ENCODE results near the gene SPTBN1.

Gene SPTBN1

DNA sequence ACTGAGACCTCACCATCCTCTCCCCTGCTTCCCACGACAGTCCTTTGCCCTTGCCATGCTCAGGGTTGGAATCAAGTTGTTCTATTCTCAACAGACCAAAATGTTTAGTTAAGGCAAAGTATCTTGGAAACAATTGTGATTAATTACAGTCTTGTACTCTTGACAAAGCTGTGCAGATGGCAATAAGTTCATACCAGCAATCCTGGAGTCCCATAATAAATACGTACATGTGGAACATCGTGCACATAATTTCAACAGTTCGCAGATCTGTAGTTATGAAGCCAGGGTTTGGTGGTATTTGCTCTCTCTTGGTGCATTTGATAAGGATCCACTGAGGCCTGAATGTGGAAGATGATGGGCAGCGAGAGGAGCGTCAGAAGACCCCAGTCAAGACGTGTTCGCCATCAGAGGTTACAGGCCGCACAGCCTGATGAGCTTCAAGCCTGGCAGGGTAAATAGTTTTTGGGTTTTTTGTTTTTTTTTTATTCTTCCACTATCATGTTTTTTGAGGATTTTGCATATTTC is 214.4 kb downstream of the SPTBN1 start:
- Histone ChIP-seq H3K36me3 (ENCODE audit: control insufficient read depth, insufficient read depth, low read length) (peaks cover 56% of the 10 kb centered on the region), H3K27me3 (ENCODE audit: control insufficient read depth, insufficient read depth, low read length) (no peaks in the 10 kb centered on the region), H3K9me3 (ENCODE audit: control insufficient read depth, insufficient read depth, low read depth, low read length) (no peaks in the 10 kb centered on the region), H3K4me3 (ENCODE audit: low read depth, low read length) (no peak overlapping the region), H3K9ac (ENCODE audit: low read length) (no peak overlapping the region), H3K27ac (ENCODE audit: low read depth, low read length) (no peak overlapping the region), H3K4me1 (ENCODE audit: control insufficient read depth, insufficient read depth, low read length) (peaks cover 13% of the 10 kb centered on the region)

DNA sequence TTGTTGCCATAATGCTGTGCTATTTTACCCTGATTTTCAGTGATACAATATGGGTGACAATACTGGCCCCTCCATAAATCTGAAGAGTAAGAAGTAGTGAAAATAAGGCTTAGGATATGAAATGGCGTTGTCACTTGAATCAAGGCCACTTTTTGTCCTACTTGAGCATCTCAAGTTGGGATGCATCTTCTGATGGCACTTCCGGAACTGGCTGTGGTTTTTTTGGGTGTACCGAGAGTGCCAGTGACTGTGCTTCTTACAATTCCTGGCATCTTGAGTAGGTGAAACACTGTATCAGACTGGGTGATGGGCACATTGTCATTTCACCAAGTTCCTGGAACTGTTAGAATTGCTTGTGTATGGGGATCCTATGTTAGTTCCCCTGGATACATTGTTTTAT is 214.9 kb downstream of the SPTBN1 start:
- H3K9ac ChIP-seq (ENCODE audit: low read length), result no peak overlapping the region
- H3K4me3 ChIP-seq (ENCODE audit: low read depth, low read length), result no peak overlapping the region
- peaks cover 9% of the 10 kb centered on the region; the same call in 1 of the 2 replicates for H3K4me1 ChIP-seq (ENCODE audit: control insufficient read depth, insufficient read depth, low read length)
- no peak overlapping the region for H3K27ac ChIP-seq (ENCODE audit: low read depth, low read length)
- H3K36me3 ChIP-seq (ENCODE audit: control insufficient read depth, insufficient read depth, low read length), result peaks cover 52% of the 10 kb centered on the region
- no peaks in the 10 kb centered on the region for H3K9me3 ChIP-seq (ENCODE audit: control insufficient read depth, insufficient read depth, low read depth, low read length)
- no peaks in the 10 kb centered on the region for H3K27me3 ChIP-seq (ENCODE audit: control insufficient read depth, insufficient read depth, low read length)

DNA sequence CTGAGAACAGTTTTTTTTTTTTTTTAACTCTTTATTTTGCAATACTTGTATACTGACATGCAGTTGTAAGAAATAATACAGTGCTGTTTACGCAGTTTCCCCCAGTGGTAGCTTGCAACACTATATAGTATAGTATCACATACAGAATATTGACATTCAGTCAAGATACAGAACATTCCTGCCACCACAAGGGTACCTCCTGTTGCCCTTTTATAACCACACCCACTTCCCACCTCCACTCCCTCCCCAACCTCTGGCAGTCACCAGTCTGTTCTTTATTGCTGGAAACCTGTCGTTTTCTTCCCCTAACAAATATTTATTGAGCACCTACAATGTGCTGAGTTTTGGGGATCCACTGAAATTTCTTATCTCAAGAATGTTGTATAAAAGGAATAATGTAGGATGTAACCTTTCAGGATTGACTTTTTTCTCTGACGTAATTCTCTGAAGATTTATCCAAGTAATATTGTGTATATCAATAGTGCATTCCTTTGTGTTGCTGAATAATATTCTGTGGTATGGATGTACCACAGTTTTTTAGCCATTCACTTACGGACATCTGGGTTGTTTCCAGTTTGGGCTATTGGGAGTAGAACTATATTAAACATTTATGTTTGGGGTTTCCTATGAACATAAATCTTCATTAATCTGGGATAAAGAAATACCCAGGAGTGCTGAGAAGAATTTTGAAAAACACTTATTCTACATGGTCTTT is 215.9 kb downstream of the SPTBN1 start:
- no peak overlapping the region for H3K9ac ChIP-seq (ENCODE audit: low read length)
- H3K36me3 ChIP-seq (ENCODE audit: control insufficient read depth, insufficient read depth, low read length), result peaks cover 42% of the 10 kb centered on the region
- peaks cover 8% of the 10 kb centered on the region; the same call in 1 of the 2 replicates for H3K4me1 ChIP-seq (ENCODE audit: control insufficient read depth, insufficient read depth, low read length)
- H3K27me3 ChIP-seq (ENCODE audit: control insufficient read depth, insufficient read depth, low read length), result no peaks in the 10 kb centered on the region
- no peaks in the 10 kb centered on the region for H3K9me3 ChIP-seq (ENCODE audit: control insufficient read depth, insufficient read depth, low read depth, low read length)
- H3K27ac ChIP-seq (ENCODE audit: low read depth, low read length), result no peak overlapping the region
- no peak overlapping the region for H3K4me3 ChIP-seq (ENCODE audit: low read depth, low read length)

DNA sequence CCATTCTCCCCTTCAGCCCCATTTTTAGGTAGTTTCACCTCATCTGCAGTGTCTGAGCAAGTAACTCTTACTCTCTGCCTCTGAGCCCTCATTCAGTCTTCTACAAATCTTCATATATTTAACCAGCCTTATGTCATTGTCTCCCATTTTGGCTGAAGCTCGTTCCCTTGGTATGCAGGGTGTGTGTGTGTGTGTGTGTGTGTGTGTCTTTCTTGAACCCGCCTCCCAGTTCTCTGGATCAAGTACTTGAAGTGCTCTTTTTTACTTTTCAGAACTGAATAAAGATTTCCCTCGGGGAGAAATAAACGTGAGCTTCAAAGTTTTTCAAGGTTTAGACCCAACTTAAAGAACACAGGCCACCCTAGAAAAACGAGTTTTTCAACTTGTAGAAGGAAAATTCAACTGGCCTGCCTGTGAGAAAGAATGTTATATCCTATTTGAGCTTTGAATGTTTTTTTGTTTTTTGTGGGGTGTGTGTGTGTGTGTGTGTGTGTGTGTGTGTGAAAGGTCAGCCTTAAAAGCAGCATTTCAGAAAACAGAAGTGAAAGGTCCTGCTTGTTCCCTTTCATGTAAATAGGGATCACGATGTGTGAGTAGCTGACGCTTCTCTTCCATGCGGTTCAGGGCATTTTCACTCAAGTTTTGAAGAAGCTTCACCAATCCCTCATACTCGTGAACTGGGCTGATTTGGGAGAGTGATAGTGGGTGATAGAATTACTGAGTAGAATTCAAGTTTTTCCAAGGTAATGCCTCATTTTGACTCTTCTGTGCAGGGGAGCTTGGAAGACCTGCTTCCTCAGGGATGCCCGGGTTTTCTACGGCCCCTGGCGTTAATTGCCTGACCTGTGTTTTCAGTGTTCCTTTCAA is 216.7 kb downstream of the SPTBN1 start:
- peaks cover 8% of the 10 kb centered on the region; the same call in 1 of the 2 replicates for H3K4me1 ChIP-seq (ENCODE audit: control insufficient read depth, insufficient read depth, low read length)
- no peaks in the 10 kb centered on the region for H3K27me3 ChIP-seq (ENCODE audit: control insufficient read depth, insufficient read depth, low read length)
- H3K4me3 ChIP-seq (ENCODE audit: low read depth, low read length), result no peak overlapping the region
- H3K27ac ChIP-seq (ENCODE audit: low read depth, low read length), result 0 out of 2 replicates have a peak overlapping the region, but pooled peaks have one; percentile 22
- no peak overlapping the region for H3K9ac ChIP-seq (ENCODE audit: low read length)
- peaks cover 34% of the 10 kb centered on the region for H3K36me3 ChIP-seq (ENCODE audit: control insufficient read depth, insufficient read depth, low read length)
- H3K9me3 ChIP-seq (ENCODE audit: control insufficient read depth, insufficient read depth, low read depth, low read length), result no peaks in the 10 kb centered on the region

DNA sequence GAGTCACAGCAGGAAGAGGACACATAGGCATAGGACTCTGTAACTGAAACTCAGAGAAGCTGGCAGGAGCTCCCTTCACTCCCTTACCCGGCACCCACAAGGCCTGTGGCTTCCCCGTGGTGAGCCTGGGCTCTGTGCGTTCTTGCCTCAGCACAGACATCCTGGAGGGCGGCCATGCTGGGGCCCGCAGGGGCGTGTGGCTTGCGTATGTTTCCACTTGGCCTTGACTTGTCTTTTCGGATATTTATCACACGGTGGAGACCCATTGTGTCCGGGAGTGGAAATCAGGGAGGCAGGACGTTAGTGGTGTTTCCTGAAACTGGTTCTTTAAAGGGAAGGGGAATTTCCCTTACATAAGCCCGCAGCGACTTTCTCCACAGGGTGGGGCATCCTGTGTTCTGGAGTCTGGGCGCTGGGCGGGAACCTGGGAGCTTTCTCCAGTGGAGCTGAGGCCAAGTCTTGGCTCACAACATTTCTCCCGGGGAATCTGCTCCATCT is 217.4 kb downstream of the SPTBN1 start:
- Histone ChIP-seq H3K27ac (ENCODE audit: low read depth, low read length) (0 out of 2 replicates have a peak overlapping the region, but pooled peaks have one; percentile 22), H3K9ac (ENCODE audit: low read length) (no peak overlapping the region), H3K4me1 (ENCODE audit: control insufficient read depth, insufficient read depth, low read length) (peaks cover 8% of the 10 kb centered on the region; the same call in 1 of the 2 replicates)

DNA sequence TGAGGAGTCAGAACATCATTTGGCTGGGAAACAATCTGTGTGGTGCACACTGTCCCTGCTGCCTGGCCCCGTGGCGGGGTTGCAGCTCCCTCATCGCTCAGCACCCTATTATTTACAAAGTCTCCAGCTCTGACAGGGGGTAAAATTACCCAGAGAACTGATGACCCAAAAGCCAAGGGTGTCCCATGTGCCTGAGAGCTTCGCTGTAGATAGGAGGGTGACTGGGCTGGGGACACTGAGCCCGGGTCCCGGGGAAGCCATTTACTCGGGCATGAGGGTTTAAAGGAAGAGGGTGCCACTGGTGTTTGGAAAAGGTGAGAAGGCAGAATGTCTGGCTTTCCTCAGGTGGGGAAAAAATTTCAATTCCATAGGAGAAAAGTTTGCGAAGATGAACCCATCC is 219.2 kb downstream of the SPTBN1 start:
- H3K27me3 ChIP-seq (ENCODE audit: control insufficient read depth, insufficient read depth, low read length), result no peaks in the 10 kb centered on the region
- H3K9ac ChIP-seq (ENCODE audit: low read length), result no peak overlapping the region
- H3K4me3 ChIP-seq (ENCODE audit: low read depth, low read length), result no peak overlapping the region
- no peak overlapping the region for H3K27ac ChIP-seq (ENCODE audit: low read depth, low read length)
- peaks cover 8% of the 10 kb centered on the region; the same call in 1 of the 2 replicates for H3K4me1 ChIP-seq (ENCODE audit: control insufficient read depth, insufficient read depth, low read length)
- no peaks in the 10 kb centered on the region for H3K9me3 ChIP-seq (ENCODE audit: control insufficient read depth, insufficient read depth, low read depth, low read length)
- H3K36me3 ChIP-seq (ENCODE audit: control insufficient read depth, insufficient read depth, low read length), result peaks cover 10% of the 10 kb centered on the region

More for the DNA sequence above, 217.4 kb downstream of the SPTBN1 start:
- Histone ChIP-seq H3K27me3 (ENCODE audit: control insufficient read depth, insufficient read depth, low read length) (no peaks in the 10 kb centered on the region), H3K9me3 (ENCODE audit: control insufficient read depth, insufficient read depth, low read depth, low read length) (no peaks in the 10 kb centered on the region), H3K36me3 (ENCODE audit: control insufficient read depth, insufficient read depth, low read length) (peaks cover 26% of the 10 kb centered on the region), H3K4me3 (ENCODE audit: low read depth, low read length) (no peak overlapping the region)

DNA sequence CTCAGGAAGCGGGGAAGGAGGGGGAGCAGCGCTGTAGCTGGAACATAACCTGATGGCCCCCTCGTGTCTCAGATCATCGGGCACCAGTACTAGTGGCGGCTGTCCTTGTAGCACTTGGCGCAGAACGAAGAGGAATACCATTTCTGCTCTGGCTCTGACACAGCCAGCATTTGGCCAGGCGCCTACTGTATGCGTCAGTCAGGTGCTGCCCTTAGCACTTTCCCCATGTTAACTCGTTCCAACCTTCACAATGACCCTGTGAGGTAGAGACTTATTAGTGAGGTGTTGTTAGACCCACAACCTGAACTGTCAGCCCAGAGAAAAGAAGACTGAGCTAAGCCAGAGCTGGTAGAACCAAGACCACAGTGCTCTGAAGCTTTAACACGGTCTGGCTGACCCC is 219.6 kb downstream of the SPTBN1 start:
- no peaks in the 10 kb centered on the region for H3K27me3 ChIP-seq (ENCODE audit: control insufficient read depth, insufficient read depth, low read length)
- H3K9ac ChIP-seq (ENCODE audit: low read length), result no peak overlapping the region
- no peak overlapping the region for H3K27ac ChIP-seq (ENCODE audit: low read depth, low read length)
- peaks cover 8% of the 10 kb centered on the region; the same call in 1 of the 2 replicates for H3K4me1 ChIP-seq (ENCODE audit: control insufficient read depth, insufficient read depth, low read length)
- H3K9me3 ChIP-seq (ENCODE audit: control insufficient read depth, insufficient read depth, low read depth, low read length), result no peaks in the 10 kb centered on the region
- no peak overlapping the region for H3K4me3 ChIP-seq (ENCODE audit: low read depth, low read length)
- peaks cover 6% of the 10 kb centered on the region for H3K36me3 ChIP-seq (ENCODE audit: control insufficient read depth, insufficient read depth, low read length)

DNA sequence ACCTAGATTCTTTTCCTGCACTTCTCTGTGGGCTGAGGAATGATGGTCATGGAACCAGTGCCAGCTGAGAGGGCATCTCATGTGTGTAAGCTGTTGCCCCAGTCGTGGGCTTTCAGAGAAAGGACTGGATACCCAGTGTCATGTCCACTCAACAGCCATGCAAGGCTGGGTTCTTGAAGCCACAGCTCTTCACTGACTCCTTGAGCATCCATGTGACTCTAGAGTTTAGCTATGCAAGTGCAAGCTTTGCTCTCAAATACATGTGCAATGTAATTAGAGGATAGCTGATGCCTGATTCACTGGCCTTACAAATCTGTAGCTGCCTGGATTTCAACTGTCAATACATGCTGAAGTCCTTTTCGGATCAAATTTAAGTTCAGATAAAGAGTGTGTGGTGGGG is 220.5 kb downstream of the SPTBN1 start:
- Histone ChIP-seq H3K9ac (ENCODE audit: low read length) (no peak overlapping the region), H3K27me3 (ENCODE audit: control insufficient read depth, insufficient read depth, low read length) (no peaks in the 10 kb centered on the region), H3K27ac (ENCODE audit: low read depth, low read length) (no peak overlapping the region), H3K9me3 (ENCODE audit: control insufficient read depth, insufficient read depth, low read depth, low read length) (no peaks in the 10 kb centered on the region; the same call in 1 of the 2 replicates), H3K4me1 (ENCODE audit: control insufficient read depth, insufficient read depth, low read length) (peaks cover 8% of the 10 kb centered on the region; the same call in 1 of the 2 replicates), H3K4me3 (ENCODE audit: low read depth, low read length) (no peak overlapping the region), H3K36me3 (ENCODE audit: control insufficient read depth, insufficient read depth, low read length) (no peaks in the 10 kb centered on the region)

DNA sequence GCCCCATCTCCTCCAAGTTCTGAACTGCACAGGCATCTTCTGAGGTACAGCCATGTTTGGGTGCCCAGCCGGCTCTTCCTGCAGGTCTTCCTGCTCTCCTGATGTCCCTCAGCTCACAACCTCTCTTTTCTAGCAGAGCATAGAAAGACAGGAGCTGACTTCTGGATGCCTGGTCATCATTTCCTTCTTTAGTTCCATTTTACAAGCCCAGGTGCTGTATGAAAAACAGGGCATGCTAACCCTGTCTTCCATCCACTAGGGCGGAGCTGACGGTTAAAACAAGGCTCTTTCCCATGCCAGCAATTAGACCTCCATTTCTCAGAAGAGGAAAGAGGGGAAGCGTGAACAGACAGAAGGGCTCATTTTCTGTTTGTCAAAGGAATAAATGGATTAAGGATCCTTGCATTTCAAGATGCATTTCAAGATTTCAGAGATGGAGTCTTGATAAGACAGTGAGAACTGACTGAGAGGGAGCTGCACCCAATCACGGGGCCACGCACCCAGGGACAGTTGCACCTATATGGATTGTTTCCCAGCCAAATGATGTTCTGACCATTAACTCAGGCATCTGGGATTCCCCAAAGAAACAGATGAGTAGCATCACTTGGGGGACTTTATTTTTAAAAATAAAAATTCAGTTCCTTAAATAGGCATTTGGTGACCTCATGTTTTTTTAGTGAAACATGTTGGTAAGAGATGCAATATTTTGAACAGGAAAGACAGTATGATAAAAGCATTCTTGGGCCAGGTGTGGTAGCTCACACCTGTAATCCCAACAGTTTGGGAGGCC is 221.5 kb downstream of the SPTBN1 start:
- Histone ChIP-seq H3K27me3 (ENCODE audit: control insufficient read depth, insufficient read depth, low read length) (no peaks in the 10 kb centered on the region), H3K36me3 (ENCODE audit: control insufficient read depth, insufficient read depth, low read length) (no peaks in the 10 kb centered on the region), H3K27ac (ENCODE audit: low read depth, low read length) (no peak overlapping the region), H3K4me1 (ENCODE audit: control insufficient read depth, insufficient read depth, low read length) (peaks cover 8% of the 10 kb centered on the region; the same call in 1 of the 2 replicates), H3K9me3 (ENCODE audit: control insufficient read depth, insufficient read depth, low read depth, low read length) (no peaks in the 10 kb centered on the region; the same call in 1 of the 2 replicates), H3K9ac (ENCODE audit: low read length) (no peak overlapping the region), H3K4me3 (ENCODE audit: low read depth, low read length) (no peak overlapping the region)

DNA sequence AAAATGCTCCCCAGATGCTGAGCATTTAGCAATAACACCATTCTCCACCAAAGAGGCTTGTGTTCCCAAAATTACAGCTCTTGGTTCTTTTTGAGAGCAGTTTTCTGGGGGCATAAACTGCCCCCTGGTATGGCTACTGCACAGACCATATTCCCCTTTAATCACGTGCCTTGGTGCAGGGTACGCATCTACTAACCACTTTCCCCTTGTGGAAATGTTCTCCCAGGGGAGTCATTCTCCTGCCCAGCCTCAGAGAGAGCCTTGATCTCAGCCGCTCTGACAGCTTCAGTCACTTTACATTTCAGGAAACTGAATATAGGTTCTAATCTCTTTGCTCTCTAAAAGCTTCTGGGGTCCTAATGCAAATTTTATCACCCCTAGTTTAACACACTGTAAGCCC is 222.6 kb downstream of the SPTBN1 start:
- H3K36me3 ChIP-seq (ENCODE audit: control insufficient read depth, insufficient read depth, low read length), result no peaks in the 10 kb centered on the region
- no peak overlapping the region for H3K27ac ChIP-seq (ENCODE audit: low read depth, low read length)
- no peaks in the 10 kb centered on the region for H3K27me3 ChIP-seq (ENCODE audit: control insufficient read depth, insufficient read depth, low read length)
- H3K4me3 ChIP-seq (ENCODE audit: low read depth, low read length), result no peak overlapping the region
- no peak overlapping the region for H3K9ac ChIP-seq (ENCODE audit: low read length)
- H3K4me1 ChIP-seq (ENCODE audit: control insufficient read depth, insufficient read depth, low read length), result no peaks in the 10 kb centered on the region
- no peaks in the 10 kb centered on the region; the same call in 1 of the 2 replicates for H3K9me3 ChIP-seq (ENCODE audit: control insufficient read depth, insufficient read depth, low read depth, low read length)
